Natural killer cell (primary cell): ENCODE data around the gene BICDL2. TPM values are rescaled to one million over a fixed set of nuclear protein-coding genes. Genes with fewer than 3 reads are reported as not detected.

Experiments used
- ATAC-seq, 3 donors: fragments of 150-1000 bp in 2 of 3; fragments of 200-7000 bp in 1 of 3; cut with Tn5 transposase; 1 replicate in 1 of 3; 2 replicates in 2 of 3; pipeline ENCODE4 v1.10.0; 2021; ENCODE audit warnings: mild to moderate bottlenecking in 2 of 3, moderate library complexity in 2 of 3
- DNase-seq, 2 donors: peaks; one replicate each; pipeline versions ENCODE4 v3.0.0 to v3.0.0-alpha.2; 2013 to 2021; ENCODE audit warnings: mixed read lengths in 1 of 2
- H3K27ac ChIP-seq: one replicate; pipeline ENCODE4 v1.5.1; 2013; ENCODE audit warnings: mild to moderate bottlenecking, low read length
- H3K27me3 ChIP-seq: one replicate; pipeline ENCODE4 v1.6.1; 2013; ENCODE audit warnings: low read length; ENCODE audit not compliant: control insufficient read depth, insufficient read depth
- H3K36me3 ChIP-seq: one replicate; pipeline ENCODE4 v1.6.1; 2013; ENCODE audit warnings: low read length; ENCODE audit not compliant: control insufficient read depth, insufficient read depth
- H3K4me1 ChIP-seq: one replicate; pipeline ENCODE4 v1.6.1; 2013; ENCODE audit warnings: low read length; ENCODE audit not compliant: control insufficient read depth, insufficient read depth
- H3K4me3 ChIP-seq: one replicate; pipeline ENCODE4 v1.5.1; 2013; ENCODE audit warnings: low read length
- H3K9me3 ChIP-seq: one replicate; pipeline ENCODE4 v1.6.1; 2013; ENCODE audit warnings: low read length; ENCODE audit not compliant: control insufficient read depth, insufficient read depth
- H3K27ac Mint-ChIP-seq, 2 donors: one replicate each; pipeline ENCODE4 v1.8.0; 2022; ENCODE audit warnings: mild to moderate bottlenecking in 2 of 2, mixed read lengths in 2 of 2, moderate library complexity in 1 of 2
- H3K27me3 Mint-ChIP-seq, 2 donors: one replicate each; pipeline ENCODE4 v1.8.0; 2022; ENCODE audit warnings: low read depth in 2 of 2, mixed read lengths in 2 of 2
- H3K36me3 Mint-ChIP-seq: one replicate; pipeline ENCODE4 v1.8.0; 2022; ENCODE audit warnings: mixed read lengths
- H3K4me1 Mint-ChIP-seq, 2 donors: one replicate each; pipeline ENCODE4 v1.8.0; 2022; ENCODE audit warnings: mixed read lengths in 2 of 2
- H3K4me3 Mint-ChIP-seq: one replicate; pipeline ENCODE4 v1.8.0; 2022; ENCODE audit warnings: mild to moderate bottlenecking, moderate library complexity, mixed read lengths
- H3K9me3 Mint-ChIP-seq, 2 donors: one replicate each; pipeline ENCODE4 v1.8.0; 2022; ENCODE audit warnings: mixed read lengths in 2 of 2
- WGBS: methylation state at CpG from one replicate; pipeline ENCODE4 v1.1.7; 2013; ENCODE audit warnings: missing lambda C conversion rate; ENCODE audit not compliant: insufficient coverage; 5-methylcytosine and 5-hydroxymethylcytosine counted together
- intact Hi-C: fragments of 100-400 bp; cut with micrococcal nuclease; formaldehyde crosslinking; loops from one replicate; pipeline ENCODE4 v1.14.2; 2022
- total RNA-seq, 4 donors: library from RNA; stranded (reverse); fragments of 120-200 nt in 1 of 4; gene quantifications; one replicate each; pipeline versions ENCODE4 v1.2.3 to v1.2.4, GENCODE V29; 2013 to 2022
- TF ChIP-seq, protein P1 (sequence below): fragments of 200-600 bp; IDR thresholded peaks from one replicate; pipeline ENCODE4 v1.8.0; 2022; ENCODE audit warnings: antibody characterized with exemption

Gene BICDL2
- total RNA-seq, 3 donors from 2014 or later (not counting 1 experiment from before 2014, with no cell fraction given): not detected

DNA sequence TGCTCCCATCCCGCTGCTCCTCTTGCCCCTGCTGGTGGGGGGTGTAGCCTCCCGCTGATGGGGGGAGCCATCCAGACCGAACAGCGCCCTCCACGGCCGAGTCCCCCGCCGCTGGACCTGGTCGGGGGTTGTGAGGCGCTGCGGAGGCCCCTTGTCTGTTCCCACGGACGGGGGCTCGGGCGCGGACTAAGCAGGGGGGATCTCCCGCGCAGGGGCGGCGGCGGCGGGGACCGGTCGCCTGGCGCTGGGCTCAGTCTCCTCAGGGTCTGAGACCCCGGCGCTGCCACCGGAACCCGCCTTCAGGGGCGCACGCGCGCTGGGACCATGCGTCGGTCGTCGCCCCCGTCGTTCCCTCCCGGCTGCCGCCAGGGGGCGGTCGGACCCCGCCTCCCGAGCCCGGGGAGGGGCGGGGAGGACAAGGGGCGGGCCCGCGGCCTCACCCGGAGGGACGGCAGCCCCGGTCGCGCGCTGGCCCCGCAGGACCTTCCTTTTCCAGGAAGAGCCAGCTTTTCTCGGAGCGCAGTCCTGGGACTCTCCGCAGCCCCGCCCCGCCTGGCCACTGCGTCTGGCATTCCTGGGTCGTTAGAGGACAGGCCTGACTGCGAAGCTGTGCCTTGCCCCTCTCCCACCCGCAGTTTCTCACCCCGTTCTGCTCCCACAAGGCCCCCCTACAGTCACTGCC lies 22.4 kb upstream of the BICDL2 start:
- Mint-ChIP-seq H3K4me1 (peaks cover 22 to 57% of the 10 kb centered on the region in 2 donors), H3K27ac (peak overlapping the region; percentile 84 to 90), H3K9me3 (no peaks in the 10 kb centered on the region), H3K4me3 (peak overlapping the region; percentile 93), H3K36me3 (no peaks in the 10 kb centered on the region), H3K27me3 (no peaks in the 10 kb centered on the region)
- TF ChIP-seq, protein P1, sequence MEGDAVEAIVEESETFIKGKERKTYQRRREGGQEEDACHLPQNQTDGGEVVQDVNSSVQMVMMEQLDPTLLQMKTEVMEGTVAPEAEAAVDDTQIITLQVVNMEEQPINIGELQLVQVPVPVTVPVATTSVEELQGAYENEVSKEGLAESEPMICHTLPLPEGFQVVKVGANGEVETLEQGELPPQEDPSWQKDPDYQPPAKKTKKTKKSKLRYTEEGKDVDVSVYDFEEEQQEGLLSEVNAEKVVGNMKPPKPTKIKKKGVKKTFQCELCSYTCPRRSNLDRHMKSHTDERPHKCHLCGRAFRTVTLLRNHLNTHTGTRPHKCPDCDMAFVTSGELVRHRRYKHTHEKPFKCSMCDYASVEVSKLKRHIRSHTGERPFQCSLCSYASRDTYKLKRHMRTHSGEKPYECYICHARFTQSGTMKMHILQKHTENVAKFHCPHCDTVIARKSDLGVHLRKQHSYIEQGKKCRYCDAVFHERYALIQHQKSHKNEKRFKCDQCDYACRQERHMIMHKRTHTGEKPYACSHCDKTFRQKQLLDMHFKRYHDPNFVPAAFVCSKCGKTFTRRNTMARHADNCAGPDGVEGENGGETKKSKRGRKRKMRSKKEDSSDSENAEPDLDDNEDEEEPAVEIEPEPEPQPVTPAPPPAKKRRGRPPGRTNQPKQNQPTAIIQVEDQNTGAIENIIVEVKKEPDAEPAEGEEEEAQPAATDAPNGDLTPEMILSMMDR: peak; percentile 92
- intact Hi-C loops: loop anchor here (1.0 to 5.0 kb wide), 3 partner anchors 38 to 107 kb away; partner anchors contain the start of gene ZSCAN10
- peaks cover 56% of the 10 kb centered on the region for H3K4me1 ChIP-seq
- peaks cover 11% of the 10 kb centered on the region for H3K36me3 ChIP-seq
- DNase-seq (peak; percentile 90 to 95), ATAC-seq (peak; percentile 92 to 97 (median 94))
- no peaks in the 10 kb centered on the region for H3K9me3 ChIP-seq
- WGBS: under 1% methylated on average over 67 of the region's 67 CpGs
- no peaks in the 10 kb centered on the region for H3K27me3 ChIP-seq
- H3K27ac ChIP-seq: peak overlapping the region; percentile 81
- H3K4me3 ChIP-seq: peak overlapping the region; percentile 93

DNA sequence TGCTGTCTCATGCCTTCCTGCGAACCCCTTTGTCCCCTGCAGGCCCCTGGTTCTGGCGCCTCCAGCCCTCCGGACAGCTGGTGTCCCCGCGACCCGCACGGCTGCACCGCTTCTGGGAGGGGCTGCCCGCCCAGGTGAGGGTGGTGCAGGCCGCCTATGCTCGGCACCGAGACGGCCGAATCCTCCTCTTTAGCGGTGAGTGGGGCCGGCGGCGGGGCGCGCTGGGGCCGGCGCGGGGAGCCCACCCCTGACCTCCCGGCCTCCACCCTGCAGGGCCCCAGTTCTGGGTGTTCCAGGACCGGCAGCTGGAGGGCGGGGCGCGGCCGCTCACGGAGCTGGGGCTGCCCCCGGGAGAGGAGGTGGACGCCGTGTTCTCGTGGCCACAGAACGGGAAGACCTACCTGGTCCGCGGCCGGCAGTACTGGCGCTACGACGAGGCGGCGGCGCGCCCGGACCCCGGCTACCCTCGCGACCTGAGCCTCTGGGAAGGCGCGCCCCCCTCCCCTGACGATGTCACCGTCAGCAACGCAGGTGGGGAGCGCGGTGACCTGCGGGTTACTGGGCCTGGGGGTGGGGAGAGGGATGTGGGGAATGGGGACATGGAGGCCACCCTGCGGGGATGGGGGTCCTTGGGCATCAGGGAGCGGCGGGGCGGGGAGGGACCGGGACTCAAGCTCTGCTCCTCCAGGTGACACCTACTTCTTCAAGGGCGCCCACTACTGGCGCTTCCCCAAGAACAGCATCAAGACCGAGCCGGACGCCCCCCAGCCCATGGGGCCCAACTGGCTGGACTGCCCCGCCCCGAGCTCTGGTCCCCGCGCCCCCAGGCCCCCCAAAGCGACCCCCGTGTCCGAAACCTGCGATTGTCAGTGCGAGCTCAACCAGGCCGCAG lies 21.6 kb upstream of the BICDL2 start:
- no peaks in the 10 kb centered on the region for H3K36me3 Mint-ChIP-seq

DNA sequence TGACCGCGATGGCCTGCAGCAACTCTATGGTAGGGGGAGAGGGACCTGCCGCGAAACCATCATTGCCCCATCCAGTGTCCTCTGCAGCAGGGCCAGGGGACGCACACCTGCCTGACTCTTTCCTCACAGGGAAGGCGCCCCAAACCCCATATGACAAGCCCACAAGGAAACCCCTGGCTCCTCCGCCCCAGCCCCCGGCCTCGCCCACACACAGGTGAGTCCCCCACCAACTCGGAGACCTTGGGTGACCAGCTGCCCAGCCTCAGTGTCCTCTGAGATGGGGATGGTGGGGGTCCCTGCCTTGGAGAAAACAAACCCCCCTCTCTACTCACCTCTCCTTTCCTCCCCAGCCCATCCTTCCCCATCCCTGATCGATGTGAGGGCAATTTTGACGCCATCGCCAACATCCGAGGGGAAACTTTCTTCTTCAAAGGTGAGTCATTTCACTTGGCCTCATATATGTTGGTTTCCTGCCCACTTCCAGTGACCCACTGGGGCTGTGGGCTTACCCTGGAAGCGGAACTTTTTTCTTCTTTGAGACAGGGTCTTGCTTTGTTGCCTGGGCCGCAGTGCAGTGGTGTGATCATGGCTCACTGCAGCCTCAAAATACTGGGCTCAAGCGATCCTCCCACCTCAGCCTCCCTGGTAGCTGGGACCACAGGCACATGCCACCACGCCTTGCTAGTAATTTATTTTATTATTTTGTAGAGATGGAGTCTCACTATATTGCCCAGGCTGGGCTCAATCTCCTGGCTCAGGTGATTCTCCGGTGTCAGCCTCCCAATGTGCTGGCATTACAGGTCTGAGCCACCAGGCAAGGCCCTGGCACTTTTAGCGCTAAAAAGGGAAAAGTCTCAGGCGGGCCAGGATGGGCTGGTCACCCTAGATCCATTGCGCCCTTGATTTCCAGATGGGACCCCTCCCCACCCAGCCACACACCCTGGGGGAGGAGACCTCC lies 20.7 kb upstream of the BICDL2 start:
- peaks cover 15% of the 10 kb centered on the region for H3K36me3 ChIP-seq
- Mint-ChIP-seq H3K27me3 (no peaks in the 10 kb centered on the region), H3K27ac (peak overlapping the region; percentile 41 to 77), H3K9me3 (no peaks in the 10 kb centered on the region), H3K4me1 (peaks cover 30 to 58% of the 10 kb centered on the region in 2 donors), H3K36me3 (no peaks in the 10 kb centered on the region), H3K4me3 (peak overlapping the region; percentile 93)
- no peak overlapping the region for H3K27ac ChIP-seq
- TF ChIP-seq, protein P1: no peak
- DNase-seq (no peak), ATAC-seq (no peak)
- peak overlapping the region; percentile 93 for H3K4me3 ChIP-seq
- peaks cover 67% of the 10 kb centered on the region for H3K4me1 ChIP-seq
- WGBS: 81% methylated on average over 22 of the region's 22 CpGs
- no peaks in the 10 kb centered on the region for H3K27me3 ChIP-seq
- intact Hi-C loops: loop anchor here (5.0 kb wide), 1 partner anchor 40 kb away; the partner anchor contains the start of gene ZSCAN10
- H3K9me3 ChIP-seq: no peaks in the 10 kb centered on the region

More for the DNA sequence above, 21.6 kb upstream of the BICDL2 start:
- peak; percentile 46 to 54 (median 52) for ATAC-seq
- no peaks in the 10 kb centered on the region for H3K9me3 ChIP-seq
- H3K4me1 ChIP-seq: peaks cover 60% of the 10 kb centered on the region
- Mint-ChIP-seq H3K4me3 (peak overlapping the region; percentile 93), H3K9me3 (no peaks in the 10 kb centered on the region), H3K27ac (peak overlapping the region; percentile 84 to 90), H3K4me1 (peaks cover 30 to 60% of the 10 kb centered on the region in 2 donors), H3K27me3 (no peaks in the 10 kb centered on the region)
- TF ChIP-seq, protein P1: no peak
- WGBS: 5% methylated on average over 77 of the region's 77 CpGs
- intact Hi-C loops: loop anchor here (1.0 to 5.0 kb wide), 3 partner anchors 39 to 108 kb away; partner anchors contain the start of gene ZSCAN10
- no peaks in the 10 kb centered on the region for H3K27me3 ChIP-seq
- peak in 1 of 2 donors; percentile 76 for DNase-seq
- peaks cover 15% of the 10 kb centered on the region for H3K36me3 ChIP-seq
- H3K27ac ChIP-seq: peak overlapping the region; percentile 81
- H3K4me3 ChIP-seq: peak overlapping the region; percentile 93
